Fibroblast of pulmonary artery (primary cell): Measurements from ENCODE around the gene SBF2.

ENCODE experiments used
- DNase-seq: peaks from one replicate; pipeline ENCODE4 v3.0.0-alpha.2; 2010; ENCODE audit warnings: low read depth
- H3K4me3 ChIP-seq: replicated peaks from 2 replicates; pipeline ENCODE4 v1.5.1; 2011; ENCODE audit warnings: low read depth, mild to moderate bottlenecking, control low read depth, low read length, moderate library complexity
- CTCF ChIP-seq: IDR thresholded peaks from 2 replicates; pipeline ENCODE4 v1.5.1; 2011; ENCODE audit warnings: mild to moderate bottlenecking, control low read depth, low read length, inconsistent platforms; ENCODE audit errors: missing control alignments

Gene SBF2

GRCh38 chr11:10322830-10323792, 29.1 kb upstream of the SBF2 start:
- DNase-seq: peak; percentile 91
- no peak overlapping the region for H3K4me3 ChIP-seq
- peak; percentile 37 for TF ChIP-seq CTCF

GRCh38 chr11:10322401-10322800, 28.4 kb upstream of the SBF2 start:
- peak; percentile 14 for DNase-seq
- no peak overlapping the region for H3K4me3 ChIP-seq
- TF ChIP-seq CTCF: no peak

DNA sequence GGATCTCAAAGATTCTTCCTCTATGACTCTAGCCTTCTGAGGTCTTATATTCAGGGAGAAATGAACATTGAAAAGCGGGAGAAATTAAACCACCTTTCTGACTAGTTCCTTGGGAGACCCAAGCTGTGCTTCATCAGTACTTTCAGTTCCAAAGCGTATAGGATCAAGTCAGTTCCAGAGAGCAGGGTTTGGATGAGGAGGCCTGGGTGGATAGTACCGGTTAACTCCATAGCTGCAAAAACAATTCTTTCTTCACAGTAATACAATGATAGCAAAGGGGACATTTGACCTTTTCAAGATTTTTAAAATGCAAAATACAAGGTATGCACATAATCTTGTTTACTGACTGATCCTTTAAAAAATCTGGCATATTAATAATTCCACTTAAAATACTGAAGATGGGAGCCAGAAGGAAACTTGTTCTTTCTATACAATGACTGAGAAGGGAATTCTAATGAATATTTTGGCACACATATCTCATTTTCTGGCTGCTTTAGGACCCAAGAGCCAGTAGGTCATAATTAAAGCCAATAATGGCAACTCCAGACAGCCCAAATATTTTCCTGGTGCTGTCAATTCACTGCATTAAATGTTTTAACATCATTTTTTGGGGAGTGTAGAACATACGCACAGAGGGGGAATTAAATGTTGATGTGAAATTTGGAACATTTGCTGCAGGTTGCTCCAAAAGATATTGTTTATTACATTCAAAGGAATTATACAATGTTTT, 26.9 kb upstream of the SBF2 start:
- no peak for TF ChIP-seq CTCF
- DNase-seq: no peak
- H3K4me3 ChIP-seq: no peak overlapping the region

DNA sequence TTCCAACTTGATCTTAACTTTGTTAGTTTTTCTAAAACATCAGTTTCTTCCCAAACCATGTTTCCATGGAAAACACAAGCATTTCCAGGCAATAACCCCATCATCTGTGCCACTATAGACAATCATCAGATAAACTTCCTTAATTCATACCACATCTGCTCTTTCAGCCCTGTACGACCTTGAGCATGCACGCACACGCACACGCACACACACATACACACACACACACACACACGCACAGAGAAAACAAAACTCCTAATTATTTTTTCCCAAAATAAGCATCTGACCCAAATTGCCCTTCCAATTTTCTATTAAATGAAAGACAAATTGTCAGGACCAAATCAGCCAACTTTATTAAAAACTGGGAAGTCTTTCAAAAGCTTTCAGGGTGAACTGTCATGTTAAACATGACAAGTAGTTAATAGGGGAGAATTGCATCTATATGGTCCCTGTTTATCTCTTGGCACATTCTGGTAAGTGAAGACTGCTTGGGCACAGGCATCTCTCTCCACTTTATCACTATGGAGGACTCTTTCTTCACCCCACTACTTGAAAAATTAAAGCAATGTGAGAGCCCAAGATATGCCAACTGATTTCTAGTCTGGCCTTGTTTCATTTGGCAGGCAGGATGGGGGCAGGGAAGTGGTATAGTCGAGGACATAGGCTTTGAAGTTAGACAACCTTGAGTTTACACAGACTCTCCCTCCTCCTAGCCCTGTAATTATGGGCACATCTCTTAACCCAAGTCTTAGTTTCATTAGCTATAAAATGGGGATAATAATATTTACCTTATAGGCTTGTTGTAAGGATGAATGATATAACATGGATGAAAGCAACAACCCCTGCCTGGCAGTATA, 25.9 kb upstream of the SBF2 start:
- TF ChIP-seq CTCF: no peak
- DNase-seq: no peak
- no peak overlapping the region for H3K4me3 ChIP-seq

GRCh38 chr11:10318527-10318802, 24.4 kb upstream of the SBF2 start:
- H3K4me3 ChIP-seq: no peak overlapping the region
- DNase-seq: no peak
- TF ChIP-seq CTCF: no peak

GRCh38 chr11:10317776-10318526, 23.9 kb upstream of the SBF2 start:
- no peak overlapping the region for H3K4me3 ChIP-seq
- no peak for TF ChIP-seq CTCF
- DNase-seq: no peak
